ENCODE data around the gene TUBGCP2. TPM values are rescaled to one million over a fixed set of nuclear protein-coding genes. Genes with fewer than 3 reads are reported as not detected.

Gene TUBGCP2
- total RNA-seq, 1 donor, result 60.8 TPM

DNA sequence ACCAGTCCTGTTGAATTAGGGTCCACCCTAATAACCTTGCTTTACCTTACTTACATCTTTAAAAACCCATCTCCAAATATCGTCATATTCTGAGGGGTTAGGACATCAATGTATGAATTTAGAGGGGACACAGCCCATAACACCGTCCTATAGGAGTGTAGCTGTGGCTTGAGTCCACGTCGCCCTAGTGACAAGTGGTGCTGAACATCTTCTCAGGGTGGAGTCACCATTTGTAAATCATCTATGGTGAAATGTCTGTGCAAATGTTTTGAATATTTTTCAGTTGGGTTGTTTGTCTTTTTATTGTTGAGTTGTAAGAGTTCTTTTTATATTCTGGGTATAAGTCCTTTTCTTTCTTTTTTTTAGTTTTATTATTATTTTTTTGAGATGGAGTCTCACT lies 33.3 kb upstream of the TUBGCP2 start:
- Histone ChIP-seq H3K9me3 (ENCODE audit: low read depth, low read length) (no peaks in the 10 kb centered on the region), H3K4me2 (ENCODE audit: insufficient read depth, low read length) (no peak overlapping the region), H3K4me1 (ENCODE audit: insufficient read depth, low read length) (no peaks in the 10 kb centered on the region), H3K27ac (ENCODE audit: low read depth, low read length) (no peak overlapping the region), H3K36me3 (ENCODE audit: insufficient read depth, low read length) (no peaks in the 10 kb centered on the region), H3K4me3 (ENCODE audit: insufficient read depth, low read length) (no peak overlapping the region), H3K79me2 (ENCODE audit: insufficient read depth, low read length) (no peaks in the 10 kb centered on the region), H4K20me1 (ENCODE audit: insufficient read depth, low read length) (no peaks in the 10 kb centered on the region), H3K27me3 (ENCODE audit: insufficient read depth, low read length) (peaks cover 12% of the 10 kb centered on the region), H2AFZ (ENCODE audit: low read length) (no peak overlapping the region)
- TF ChIP-seq, protein P1, sequence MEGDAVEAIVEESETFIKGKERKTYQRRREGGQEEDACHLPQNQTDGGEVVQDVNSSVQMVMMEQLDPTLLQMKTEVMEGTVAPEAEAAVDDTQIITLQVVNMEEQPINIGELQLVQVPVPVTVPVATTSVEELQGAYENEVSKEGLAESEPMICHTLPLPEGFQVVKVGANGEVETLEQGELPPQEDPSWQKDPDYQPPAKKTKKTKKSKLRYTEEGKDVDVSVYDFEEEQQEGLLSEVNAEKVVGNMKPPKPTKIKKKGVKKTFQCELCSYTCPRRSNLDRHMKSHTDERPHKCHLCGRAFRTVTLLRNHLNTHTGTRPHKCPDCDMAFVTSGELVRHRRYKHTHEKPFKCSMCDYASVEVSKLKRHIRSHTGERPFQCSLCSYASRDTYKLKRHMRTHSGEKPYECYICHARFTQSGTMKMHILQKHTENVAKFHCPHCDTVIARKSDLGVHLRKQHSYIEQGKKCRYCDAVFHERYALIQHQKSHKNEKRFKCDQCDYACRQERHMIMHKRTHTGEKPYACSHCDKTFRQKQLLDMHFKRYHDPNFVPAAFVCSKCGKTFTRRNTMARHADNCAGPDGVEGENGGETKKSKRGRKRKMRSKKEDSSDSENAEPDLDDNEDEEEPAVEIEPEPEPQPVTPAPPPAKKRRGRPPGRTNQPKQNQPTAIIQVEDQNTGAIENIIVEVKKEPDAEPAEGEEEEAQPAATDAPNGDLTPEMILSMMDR (IDR thresholded peaks at IDR 0.05; ENCODE audit: extremely low read depth, low read depth, low read length), result no peak
- DNase-seq (ENCODE audit: insufficient read length, low spot score, missing footprints), result no peak

DNA sequence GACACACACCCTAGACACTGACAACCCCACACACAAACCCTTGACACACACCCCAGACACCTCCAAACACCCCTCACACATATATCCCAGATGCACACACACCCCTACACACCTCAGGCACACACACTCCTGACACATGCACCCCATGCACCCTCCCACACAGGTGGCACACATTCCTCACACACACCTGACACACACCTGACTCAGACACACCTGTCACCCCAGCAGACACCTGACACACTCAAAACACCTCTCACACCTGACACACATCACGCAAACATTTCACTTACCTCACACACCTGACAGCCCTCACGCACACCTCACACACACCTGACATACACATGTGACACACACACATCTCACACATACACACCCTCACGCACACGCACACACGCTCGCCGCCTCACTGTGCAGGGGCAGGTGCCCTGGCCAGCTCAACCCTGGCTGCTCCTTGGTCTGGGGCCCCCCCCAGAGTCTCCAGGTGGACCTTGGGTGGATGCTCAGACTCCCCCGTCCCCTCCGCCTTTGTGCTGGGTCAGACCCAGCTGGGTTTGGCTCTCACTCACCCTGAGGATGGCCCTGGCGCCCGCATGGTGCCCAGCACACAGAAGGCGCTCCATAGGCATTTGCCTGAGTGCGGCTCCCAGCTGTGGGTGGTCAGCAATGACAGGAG lies 31.2 kb upstream of the TUBGCP2 start:
- Histone ChIP-seq H4K20me1 (ENCODE audit: insufficient read depth, low read length) (no peaks in the 10 kb centered on the region), H3K27ac (ENCODE audit: low read depth, low read length) (no peak overlapping the region), H3K9me3 (ENCODE audit: low read depth, low read length) (no peaks in the 10 kb centered on the region), H3K36me3 (ENCODE audit: insufficient read depth, low read length) (no peaks in the 10 kb centered on the region), H3K4me1 (ENCODE audit: insufficient read depth, low read length) (no peaks in the 10 kb centered on the region), H3K4me2 (ENCODE audit: insufficient read depth, low read length) (no peak overlapping the region), H2AFZ (ENCODE audit: low read length) (no peak overlapping the region), H3K79me2 (ENCODE audit: insufficient read depth, low read length) (no peaks in the 10 kb centered on the region), H3K4me3 (ENCODE audit: insufficient read depth, low read length) (no peak overlapping the region), H3K27me3 (ENCODE audit: insufficient read depth, low read length) (peaks cover 32% of the 10 kb centered on the region)
- DNase-seq (ENCODE audit: insufficient read length, low spot score, missing footprints), result no peak
- TF ChIP-seq, protein P1 (IDR thresholded peaks at IDR 0.05; ENCODE audit: extremely low read depth, low read depth, low read length), result no peak

DNA sequence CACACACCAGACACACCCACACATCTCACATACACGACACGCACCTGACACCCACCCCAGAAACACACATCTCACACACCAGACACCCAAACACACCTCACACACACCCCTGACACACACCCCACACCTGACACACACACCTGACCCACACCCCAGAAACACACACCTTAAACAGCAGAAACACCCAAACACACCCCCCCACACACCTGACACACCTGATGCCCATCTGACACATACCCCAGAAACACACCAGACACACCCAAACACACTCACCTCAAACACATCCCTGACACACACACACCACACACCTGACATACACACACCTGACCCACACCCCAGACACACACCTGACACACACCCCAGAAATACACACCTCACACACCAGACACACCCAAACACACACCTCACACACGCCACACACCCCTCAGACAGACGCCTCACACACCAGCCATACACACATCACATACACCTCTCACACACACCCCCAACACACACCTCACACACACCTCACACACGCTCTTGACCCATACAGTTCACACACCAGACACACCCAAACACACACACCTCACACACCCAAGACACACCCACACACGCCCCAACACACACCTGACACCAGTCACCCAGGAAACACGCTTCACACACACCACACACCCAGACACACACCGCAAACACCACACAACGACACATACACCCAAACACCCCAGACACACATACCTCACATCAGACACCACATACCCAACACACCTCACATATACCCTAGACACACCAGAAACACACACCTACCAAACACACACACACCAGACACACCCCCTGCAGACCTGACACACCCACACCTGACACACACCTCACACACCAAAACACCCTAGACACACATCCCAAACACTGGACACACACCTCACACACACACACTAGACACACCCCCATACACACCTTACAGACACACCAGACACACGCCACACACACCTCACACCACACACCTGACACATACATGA lies 29.7 kb upstream of the TUBGCP2 start:
- Histone ChIP-seq H2AFZ (ENCODE audit: low read length) (no peak overlapping the region), H3K4me1 (ENCODE audit: insufficient read depth, low read length) (no peaks in the 10 kb centered on the region), H3K27ac (ENCODE audit: low read depth, low read length) (no peak overlapping the region), H3K4me2 (ENCODE audit: insufficient read depth, low read length) (no peak overlapping the region), H3K27me3 (ENCODE audit: insufficient read depth, low read length) (peaks cover 34% of the 10 kb centered on the region), H3K9me3 (ENCODE audit: low read depth, low read length) (no peaks in the 10 kb centered on the region), H3K4me3 (ENCODE audit: insufficient read depth, low read length) (no peak overlapping the region), H4K20me1 (ENCODE audit: insufficient read depth, low read length) (no peaks in the 10 kb centered on the region), H3K36me3 (ENCODE audit: insufficient read depth, low read length) (no peaks in the 10 kb centered on the region), H3K79me2 (ENCODE audit: insufficient read depth, low read length) (no peaks in the 10 kb centered on the region)
- DNase-seq (ENCODE audit: insufficient read length, low spot score, missing footprints), result no peak
- TF ChIP-seq, protein P1 (IDR thresholded peaks at IDR 0.05; ENCODE audit: extremely low read depth, low read depth, low read length), result no peak

DNA sequence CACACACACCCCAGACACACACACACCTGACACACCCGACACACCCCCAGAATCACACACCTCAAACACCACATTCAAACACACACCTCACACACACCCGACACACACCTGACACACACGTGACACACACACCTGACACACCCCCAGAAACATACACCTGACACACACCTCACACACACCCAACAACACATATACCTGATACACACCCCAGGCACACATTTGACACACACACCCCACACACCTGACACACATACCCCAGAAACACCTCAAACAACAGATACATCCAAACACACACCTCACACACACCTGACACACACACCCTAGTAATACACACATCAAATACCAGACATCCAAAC lies 28.7 kb upstream of the TUBGCP2 start:
- Histone ChIP-seq H3K4me2 (ENCODE audit: insufficient read depth, low read length) (no peak overlapping the region), H4K20me1 (ENCODE audit: insufficient read depth, low read length) (no peaks in the 10 kb centered on the region), H3K27ac (ENCODE audit: low read depth, low read length) (no peak overlapping the region), H3K9me3 (ENCODE audit: low read depth, low read length) (no peaks in the 10 kb centered on the region), H3K4me3 (ENCODE audit: insufficient read depth, low read length) (no peak overlapping the region), H3K36me3 (ENCODE audit: insufficient read depth, low read length) (no peaks in the 10 kb centered on the region), H3K4me1 (ENCODE audit: insufficient read depth, low read length) (no peaks in the 10 kb centered on the region), H3K27me3 (ENCODE audit: insufficient read depth, low read length) (peaks cover 40% of the 10 kb centered on the region), H3K79me2 (ENCODE audit: insufficient read depth, low read length) (no peaks in the 10 kb centered on the region), H2AFZ (ENCODE audit: low read length) (no peak overlapping the region)
- TF ChIP-seq, protein P1 (IDR thresholded peaks at IDR 0.05; ENCODE audit: extremely low read depth, low read depth, low read length), result no peak
- no peak for DNase-seq (ENCODE audit: insufficient read length, low spot score, missing footprints)
